Keratinocyte (primary cell): ENCODE results near the gene APOBEC4. TPM values are rescaled to one million over a fixed set of nuclear protein-coding genes. Genes with fewer than 3 reads are reported as not detected.

ENCODE experiments used
- DNase-seq: peaks from one replicate; pipeline ENCODE4 v3.0.0-alpha.2; 2011; ENCODE audit warnings: low read depth, missing footprints, low spot score
- FAIRE-seq: peaks from 2 replicates; lab custom pipeline; 2011; peaks lifted over from hg19 to GRCh38; lab: Jason Lieb, UNC
- H2AFZ ChIP-seq: 2 replicates; pipeline ENCODE4 v1.6.0; 2012; ENCODE audit warnings: low read length, control low read depth, inconsistent platforms; ENCODE audit not compliant: control insufficient read depth
- H3K27ac ChIP-seq: 2 replicates; pipeline ENCODE4 v1.5.1; 2011; ENCODE audit warnings: low read length; ENCODE audit not compliant: control insufficient read depth, insufficient read depth
- H3K27me3 ChIP-seq: 3 replicates; pipeline ENCODE4 v1.6.0; 2011; ENCODE audit warnings: low read length; ENCODE audit not compliant: control insufficient read depth, insufficient read depth; ENCODE audit errors: extremely low read depth
- H3K36me3 ChIP-seq, 2 experiments: 2 replicates in 1 of 2; 3 replicates in 1 of 2; pipeline ENCODE4 v1.5.1; 2011; ENCODE audit warnings: low read length in 2 of 2, mild to moderate bottlenecking in 1 of 2; ENCODE audit not compliant: control insufficient read depth in 2 of 2, insufficient read depth in 2 of 2; ENCODE audit errors: extremely low read depth in 1 of 2
- H3K4me1 ChIP-seq: 3 replicates; pipeline ENCODE4 v1.5.1; 2011; ENCODE audit warnings: low read length; ENCODE audit not compliant: control insufficient read depth, insufficient read depth; ENCODE audit errors: extremely low read depth
- H3K4me2 ChIP-seq: 3 replicates; pipeline ENCODE4 v1.6.0; 2011; ENCODE audit warnings: low read depth, low read length; ENCODE audit not compliant: control insufficient read depth, insufficient read depth; ENCODE audit errors: extremely low read depth
- H3K4me3 ChIP-seq, 3 experiments: fragments of 200-600 bp in 1 of 3; sonication (generic) in 1 of 3; 2 replicates in 2 of 3; 3 replicates in 1 of 3; pipeline ENCODE4 v1.5.1; 2011 to 2016; ENCODE audit warnings: low read length in 3 of 3, mild to moderate bottlenecking in 3 of 3, control low read depth in 2 of 3, inconsistent platforms in 1 of 3, low read depth in 1 of 3, mixed read lengths in 1 of 3, mixed run types in 1 of 3, moderate library complexity in 1 of 3; ENCODE audit not compliant: control insufficient read depth in 2 of 3, insufficient read depth in 2 of 3; ENCODE audit errors: extremely low read depth in 1 of 3
- H3K79me2 ChIP-seq: 2 replicates; pipeline ENCODE4 v1.6.0; 2012; ENCODE audit warnings: low read length; ENCODE audit not compliant: control insufficient read depth, insufficient read depth
- H3K9ac ChIP-seq: 3 replicates; pipeline ENCODE4 v1.6.0; 2011; ENCODE audit warnings: low read length; ENCODE audit not compliant: control insufficient read depth, insufficient read depth; ENCODE audit errors: extremely low read depth
- H3K9me1 ChIP-seq: 3 replicates; pipeline ENCODE4 v1.6.0; 2011; ENCODE audit warnings: low read length; ENCODE audit not compliant: control insufficient read depth, insufficient read depth; ENCODE audit errors: extremely low read depth
- H3K9me3 ChIP-seq: 2 replicates; pipeline ENCODE4 v1.5.1; 2012; ENCODE audit warnings: low read depth, low read length; ENCODE audit not compliant: control insufficient read depth
- H4K20me1 ChIP-seq: 3 replicates; pipeline ENCODE4 v1.6.0; 2011; ENCODE audit warnings: low read length; ENCODE audit not compliant: control insufficient read depth, insufficient read depth; ENCODE audit errors: extremely low read depth
- EZH2 ChIP-seq: IDR thresholded peaks from one replicate; pipeline ENCODE4 v1.6.1; 2012; ENCODE audit warnings: inconsistent platforms, mild to moderate bottlenecking, low read length, moderate library complexity
- dilution Hi-C: fragments of 300-500 bp; cut with MboI; formaldehyde crosslinking; loops from one replicate; pipeline ENCODE4 v1.7.0; 2020; ENCODE audit warnings: low sequenced_read_pairs; ENCODE audit not compliant: extremely low pct_ligation_motif_present
- polyA plus RNA-seq, 5 experiments: library from polyadenylated mRNA; depleted of rRNA in 3 of 5; stranded (reverse) in 3 of 5; stranded (forward) in 1 of 5; unstranded in 1 of 5; fragments of >200 nt; gene quantifications; 1 replicate in 1 of 5; 2 replicates in 3 of 5; 3 replicates in 1 of 5; pipeline versions ENCODE4 v1.2.1 to v1.2.3, GENCODE V29; 2011 to 2012; ENCODE audit warnings: missing spikeins in 2 of 5, low read depth in 1 of 5, low replicate concordance in 1 of 5
- TF ChIP-seq, protein P1 (sequence below), 3 experiments: IDR thresholded peaks in 1 of 3; conservative IDR thresholded peaks in 1 of 3; optimal IDR thresholded peaks in 1 of 3; 2 replicates in 2 of 3; 3 replicates in 1 of 3; pipeline versions ENCODE3 to v1.5.1; 2011; ENCODE audit warnings: low read length in 3 of 3, mild to moderate bottlenecking in 3 of 3, moderate library complexity in 2 of 3, control low read depth in 1 of 3, inconsistent platforms in 1 of 3; ENCODE audit not compliant: insufficient read depth in 2 of 3; ENCODE audit errors: extremely low read depth in 1 of 3

Gene APOBEC4
- polyA plus RNA-seq, 1 donor (not counting 4 experiments of a cell fraction or from before 2014, with no cell fraction given) = not detected

DNA sequence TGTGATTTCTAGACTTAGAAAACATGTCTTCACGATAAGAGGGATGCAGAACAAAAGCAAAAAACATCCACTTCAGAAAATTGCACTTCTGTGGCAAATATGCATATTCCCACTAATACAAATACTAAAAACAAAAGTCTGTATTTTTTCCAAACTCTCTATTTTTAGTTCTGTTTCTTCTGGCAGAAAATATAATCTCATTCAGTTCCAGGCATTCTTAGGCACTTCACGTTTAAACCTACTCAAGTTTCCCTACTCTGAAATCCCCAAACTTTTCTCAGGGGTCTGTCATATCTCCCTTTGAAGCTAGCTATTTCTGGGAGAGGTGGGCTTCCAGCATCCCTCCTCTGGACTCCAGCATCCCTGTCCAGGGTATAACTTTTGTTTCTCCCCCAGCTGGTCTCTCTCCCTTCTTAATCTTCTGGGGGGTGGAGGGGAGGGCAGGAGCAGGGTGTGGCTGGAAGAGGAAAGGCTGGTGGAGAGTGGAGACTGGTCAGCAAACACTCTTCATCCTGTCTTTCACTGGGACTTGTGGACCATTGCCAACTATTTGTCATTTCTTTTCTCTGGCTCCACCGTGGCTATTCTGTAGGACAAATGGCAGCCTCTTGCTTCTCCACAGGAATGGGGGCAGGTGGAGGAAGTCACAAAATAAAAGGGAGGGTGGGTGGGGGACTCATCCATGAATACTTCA is 43.2 kb downstream of the APOBEC4 start:
- Histone ChIP-seq H3K9ac (peak overlapping the region; percentile 24), H3K27me3 (no peaks in the 10 kb centered on the region), H3K79me2 (no peaks in the 10 kb centered on the region), H3K36me3 (no peaks in the 10 kb centered on the region), H3K4me3 (no peak overlapping the region), H3K9me3 (no peaks in the 10 kb centered on the region), H3K27ac (peak overlapping the region; percentile 98), H3K4me1 (peaks cover 36% of the 10 kb centered on the region), H4K20me1 (no peaks in the 10 kb centered on the region), H3K9me1 (no peaks in the 10 kb centered on the region), H2AFZ (no peak overlapping the region), H3K4me2 (no peak overlapping the region)
- no peak for FAIRE-seq
- DNase-seq = no peak
- TF ChIP-seq, protein P1, sequence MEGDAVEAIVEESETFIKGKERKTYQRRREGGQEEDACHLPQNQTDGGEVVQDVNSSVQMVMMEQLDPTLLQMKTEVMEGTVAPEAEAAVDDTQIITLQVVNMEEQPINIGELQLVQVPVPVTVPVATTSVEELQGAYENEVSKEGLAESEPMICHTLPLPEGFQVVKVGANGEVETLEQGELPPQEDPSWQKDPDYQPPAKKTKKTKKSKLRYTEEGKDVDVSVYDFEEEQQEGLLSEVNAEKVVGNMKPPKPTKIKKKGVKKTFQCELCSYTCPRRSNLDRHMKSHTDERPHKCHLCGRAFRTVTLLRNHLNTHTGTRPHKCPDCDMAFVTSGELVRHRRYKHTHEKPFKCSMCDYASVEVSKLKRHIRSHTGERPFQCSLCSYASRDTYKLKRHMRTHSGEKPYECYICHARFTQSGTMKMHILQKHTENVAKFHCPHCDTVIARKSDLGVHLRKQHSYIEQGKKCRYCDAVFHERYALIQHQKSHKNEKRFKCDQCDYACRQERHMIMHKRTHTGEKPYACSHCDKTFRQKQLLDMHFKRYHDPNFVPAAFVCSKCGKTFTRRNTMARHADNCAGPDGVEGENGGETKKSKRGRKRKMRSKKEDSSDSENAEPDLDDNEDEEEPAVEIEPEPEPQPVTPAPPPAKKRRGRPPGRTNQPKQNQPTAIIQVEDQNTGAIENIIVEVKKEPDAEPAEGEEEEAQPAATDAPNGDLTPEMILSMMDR (optimal IDR thresholded peaks at IDR 0.05 in 1 of 3, IDR thresholded peaks at IDR 0.05 in 1 of 3, conservative IDR thresholded peaks at IDR 0.05 in 1 of 3; ENCODE audit: extremely low read depth in 1 of 3, insufficient read depth in 2 of 3, low read length in 3 of 3) = no peak
- no peak for TF ChIP-seq EZH2
- dilution Hi-C loops = no loop called here

DNA sequence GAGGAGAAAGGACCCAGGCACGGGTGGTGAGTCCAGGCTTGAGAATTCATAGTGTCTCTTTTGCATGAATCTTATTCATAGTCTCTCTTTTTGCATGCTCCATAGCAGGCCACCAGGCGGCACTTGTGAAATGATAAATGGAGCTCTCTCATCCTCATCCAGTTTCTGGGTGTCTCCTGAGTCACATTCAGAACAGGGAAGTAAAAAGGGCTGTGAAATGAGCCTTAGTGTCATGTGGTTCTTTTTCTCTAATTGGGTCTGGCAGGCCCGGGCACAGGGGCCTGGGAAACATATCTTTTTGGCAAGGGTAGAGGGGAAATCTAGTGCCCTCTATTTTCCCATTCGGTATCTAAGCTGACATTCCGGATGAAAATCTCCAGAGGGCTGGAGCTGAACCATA is 43.8 kb downstream of the APOBEC4 start:
- FAIRE-seq = peak; percentile 57
- peak overlapping the region; percentile 98 for H3K27ac ChIP-seq

More for the DNA sequence above, 43.8 kb downstream of the APOBEC4 start:
- Histone ChIP-seq H3K4me2 (peak overlapping the region; percentile 78), H3K4me3 (no peak overlapping the region), H3K9me1 (no peaks in the 10 kb centered on the region), H3K36me3 (no peaks in the 10 kb centered on the region), H2AFZ (peak overlapping the region; percentile 28), H4K20me1 (no peaks in the 10 kb centered on the region), H3K79me2 (no peaks in the 10 kb centered on the region), H3K9ac (peak overlapping the region; percentile 67), H3K9me3 (no peaks in the 10 kb centered on the region), H3K27me3 (no peaks in the 10 kb centered on the region), H3K4me1 (peaks cover 36% of the 10 kb centered on the region)
- dilution Hi-C loops = no loop called here
- DNase-seq = no peak
- TF ChIP-seq, protein P1 (optimal IDR thresholded peaks at IDR 0.05 in 1 of 3, IDR thresholded peaks at IDR 0.05 in 1 of 3, conservative IDR thresholded peaks at IDR 0.05 in 1 of 3; ENCODE audit: extremely low read depth in 1 of 3, insufficient read depth in 2 of 3, low read length in 3 of 3) = peak; percentile 54 to 89 (median 58)
- no peak for TF ChIP-seq EZH2
